Neural progenitor cell (in vitro differentiated cells): ENCODE results near the gene SERPINI1. TPM values are rescaled to one million over a fixed set of nuclear protein-coding genes. Genes with fewer than 3 reads are reported as not detected.
A peak's percentile ranks its signal among the peaks of the same experiment; 100 is the strongest.

Experiments
- DNase-seq: peaks from one replicate; pipeline ENCODE4 v3.0.0-alpha.2; 2016; ENCODE audit warnings: low spot score
- H2AFZ ChIP-seq: fragments of 200-600 bp; sonication (generic); replicated peaks from 2 replicates; pipeline ENCODE4 v1.6.1; 2016; ENCODE audit warnings: antibody characterized with exemption
- H3F3A ChIP-seq: fragments of 200-600 bp; sonication (generic); 2 replicates; pipeline ENCODE4 v1.6.1; 2016; ENCODE audit warnings: antibody characterized with exemption, low read depth
- H3K27ac ChIP-seq: fragments of 200-600 bp; sonication (generic); 2 replicates; pipeline ENCODE4 v1.5.1; 2016; ENCODE audit warnings: mild to moderate bottlenecking
- H3K27me3 ChIP-seq: fragments of 200-600 bp; sonication (generic); 2 replicates; pipeline ENCODE4 v1.6.1; 2016; ENCODE audit warnings: mild to moderate bottlenecking, moderate library complexity
- H3K36me3 ChIP-seq: fragments of 200-600 bp; sonication (generic); 2 replicates; pipeline ENCODE4 v1.5.1; 2016
- H3K4me1 ChIP-seq: fragments of 200-600 bp; sonication (generic); 2 replicates; pipeline ENCODE4 v1.6.1; 2016; ENCODE audit warnings: mixed run types
- H3K4me2 ChIP-seq: fragments of 200-600 bp; sonication (generic); 2 replicates; pipeline ENCODE4 v1.6.1; 2016
- H3K4me3 ChIP-seq: fragments of 200-600 bp; sonication (generic); 2 replicates; pipeline ENCODE4 v1.5.1; 2016
- H3K79me2 ChIP-seq: fragments of 200-600 bp; sonication (generic); 2 replicates; pipeline ENCODE4 v1.6.1; 2016; ENCODE audit warnings: low read depth
- H3K9ac ChIP-seq: fragments of 200-600 bp; sonication (generic); 2 replicates; pipeline ENCODE4 v1.6.1; 2016
- H3K9me3 ChIP-seq: fragments of 200-600 bp; sonication (generic); 2 replicates; pipeline ENCODE4 v1.5.1; 2016; ENCODE audit warnings: low read depth
- H4K20me1 ChIP-seq: fragments of 200-600 bp; sonication (generic); 2 replicates; pipeline ENCODE4 v1.6.1; 2016; ENCODE audit warnings: low read depth
- H3K27ac Mint-ChIP-seq: 3 replicates; pipeline ENCODE4 v1.8.0; 2021; ENCODE audit warnings: mixed read lengths
- H3K27me3 Mint-ChIP-seq: 2 replicates; pipeline ENCODE4 v1.8.0; 2022; ENCODE audit warnings: low read depth, mild to moderate bottlenecking, inconsistent platforms, moderate library complexity, mixed read lengths; ENCODE audit not compliant: insufficient read depth
- H3K36me3 Mint-ChIP-seq: 3 replicates; pipeline ENCODE4 v1.8.0; 2021; ENCODE audit warnings: mixed read lengths
- H3K4me1 Mint-ChIP-seq: 3 replicates; pipeline ENCODE4 v1.8.0; 2021; ENCODE audit warnings: mixed read lengths
- H3K4me3 Mint-ChIP-seq: 3 replicates; pipeline ENCODE4 v1.8.0; 2021; ENCODE audit warnings: mild to moderate bottlenecking, moderate library complexity, mixed read lengths
- H3K9me3 Mint-ChIP-seq: 3 replicates; pipeline ENCODE4 v1.8.0; 2020; ENCODE audit warnings: mixed read lengths
- CTCF ChIP-seq: fragments of 200-600 bp; sonication (generic); IDR thresholded peaks from 2 replicates; pipeline ENCODE4 v1.5.1; 2017; ENCODE audit warnings: antibody characterized with exemption, mild to moderate bottlenecking
- EZH2 ChIP-seq: fragments of 200-600 bp; sonication (generic); IDR thresholded peaks from 2 replicates; pipeline ENCODE4 v1.6.1; 2017; ENCODE audit warnings: antibody characterized with exemption, mild to moderate bottlenecking, moderate library complexity
- EZH2phosphoT487 ChIP-seq: fragments of 200-600 bp; sonication (generic); IDR thresholded peaks from 2 replicates; pipeline ENCODE4 v1.6.1; 2017; ENCODE audit warnings: antibody characterized with exemption
- total RNA-seq: library from RNA; depleted of rRNA; stranded (reverse); fragments of >200 nt; gene quantifications from 2 replicates; pipeline ENCODE4 v1.2.3, GENCODE V29; 2015; ENCODE audit warnings: low replicate concordance

Gene SERPINI1
- total RNA-seq, 1 donor from 2014 or later = 8.9 TPM

GRCh38 chr3:167867981-167868380 lies 132.5 kb downstream of the SERPINI1 start:
- H3K9me3 ChIP-seq = no peaks in the 10 kb centered on the region
- H3K36me3 Mint-ChIP-seq = no peaks in the 10 kb centered on the region
- TF ChIP-seq EZH2phosphoT487 = no peak
- TF ChIP-seq CTCF = no peak
- no peak for TF ChIP-seq EZH2
- H3K27ac Mint-ChIP-seq = no peak overlapping the region
- H3K79me2 ChIP-seq = no peaks in the 10 kb centered on the region
- no peak overlapping the region for H3K4me3 Mint-ChIP-seq
- no peaks in the 10 kb centered on the region for H4K20me1 ChIP-seq
- no peaks in the 10 kb centered on the region for H3K4me1 ChIP-seq
- no peak overlapping the region for H3K4me2 ChIP-seq
- no peaks in the 10 kb centered on the region for H3K27me3 ChIP-seq
- H3K4me3 ChIP-seq = no peak overlapping the region
- no peaks in the 10 kb centered on the region for H3K4me1 Mint-ChIP-seq
- no peaks in the 10 kb centered on the region for H3F3A ChIP-seq
- H3K9ac ChIP-seq = no peak overlapping the region
- no peaks in the 10 kb centered on the region for H3K36me3 ChIP-seq
- H3K9me3 Mint-ChIP-seq = peaks cover 3% of the 10 kb centered on the region
- H3K27me3 Mint-ChIP-seq = peaks cover 2% of the 10 kb centered on the region
- H3K27ac ChIP-seq = no peak overlapping the region
- no peak overlapping the region for H2AFZ ChIP-seq
- DNase-seq = no peak

DNA sequence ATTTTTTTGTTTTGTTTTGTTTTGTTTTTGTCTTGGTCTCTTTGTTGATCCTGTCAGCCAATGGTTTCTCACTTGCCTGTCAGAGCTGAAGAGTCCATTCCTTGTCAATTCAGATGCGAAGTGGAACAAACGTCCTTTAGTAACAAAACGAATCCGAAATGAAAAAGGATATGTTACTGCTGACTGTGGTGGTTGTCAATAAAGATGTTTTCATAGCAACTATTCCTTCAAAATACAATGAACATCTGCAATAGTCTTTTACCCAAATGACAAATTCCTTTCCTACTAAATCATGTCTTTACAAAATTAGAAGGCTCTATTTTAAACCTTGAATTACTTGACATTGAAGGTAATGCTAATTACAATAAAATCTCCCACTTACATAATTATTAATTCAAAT lies 134.7 kb downstream of the SERPINI1 start:
- Histone ChIP-seq H3K4me3 (no peak overlapping the region), H3K4me1 (peaks cover 7% of the 10 kb centered on the region), H3K9ac (no peak overlapping the region), H3K36me3 (no peaks in the 10 kb centered on the region), H3K4me2 (no peak overlapping the region), H3F3A (no peaks in the 10 kb centered on the region), H2AFZ (peak overlapping the region; percentile 40), H3K27ac (no peak overlapping the region), H3K27me3 (no peaks in the 10 kb centered on the region), H3K9me3 (no peaks in the 10 kb centered on the region), H3K79me2 (no peaks in the 10 kb centered on the region), H4K20me1 (no peaks in the 10 kb centered on the region)
- Mint-ChIP-seq H3K36me3 (no peaks in the 10 kb centered on the region), H3K9me3 (no peaks in the 10 kb centered on the region), H3K27me3 (no peaks in the 10 kb centered on the region), H3K4me3 (no peak overlapping the region), H3K4me1 (peaks cover 5% of the 10 kb centered on the region), H3K27ac (no peak overlapping the region)
- TF ChIP-seq CTCF (no peak), EZH2 (no peak), EZH2phosphoT487 (no peak)
- DNase-seq = no peak

- DNase-seq = no peak
- H3K27ac ChIP-seq = no peak overlapping the region
- H3K27ac Mint-ChIP-seq = no peak overlapping the region
- no peaks in the 10 kb centered on the region for H3K36me3 Mint-ChIP-seq
- H3K36me3 ChIP-seq = no peaks in the 10 kb centered on the region
- H3K9ac ChIP-seq = no peak overlapping the region
- H3K4me1 Mint-ChIP-seq = peaks cover 5% of the 10 kb centered on the region
- H3K4me3 Mint-ChIP-seq = no peak overlapping the region
- no peaks in the 10 kb centered on the region for H3K9me3 ChIP-seq
- no peaks in the 10 kb centered on the region for H3K27me3 Mint-ChIP-seq
- no peak overlapping the region for H2AFZ ChIP-seq
- H4K20me1 ChIP-seq = no peaks in the 10 kb centered on the region
- no peaks in the 10 kb centered on the region for H3K79me2 ChIP-seq
- H3K27me3 ChIP-seq = no peaks in the 10 kb centered on the region
- TF ChIP-seq EZH2phosphoT487 (no peak), EZH2 (no peak), CTCF (no peak)
- H3K4me2 ChIP-seq = no peak overlapping the region
- H3K9me3 Mint-ChIP-seq = no peaks in the 10 kb centered on the region
- peaks cover 7% of the 10 kb centered on the region for H3K4me1 ChIP-seq
- H3F3A ChIP-seq = no peaks in the 10 kb centered on the region
- H3K4me3 ChIP-seq = no peak overlapping the region
These were observed 135.2 kb downstream of the SERPINI1 start for GRCh38 chr3:167870759-167871158.

- Histone ChIP-seq H3K9ac (no peak overlapping the region), H2AFZ (peak overlapping the region; percentile 38), H3K79me2 (no peaks in the 10 kb centered on the region), H3K27ac (no peak overlapping the region), H3F3A (no peaks in the 10 kb centered on the region), H3K4me1 (peaks cover 7% of the 10 kb centered on the region), H3K4me2 (no peak overlapping the region), H4K20me1 (no peaks in the 10 kb centered on the region), H3K27me3 (no peaks in the 10 kb centered on the region), H3K9me3 (no peaks in the 10 kb centered on the region), H3K4me3 (no peak overlapping the region), H3K36me3 (no peaks in the 10 kb centered on the region)
- DNase-seq = no peak
- H3K4me1 Mint-ChIP-seq = peaks cover 5% of the 10 kb centered on the region
- TF ChIP-seq EZH2phosphoT487 (no peak), EZH2 (no peak), CTCF (no peak)
- H3K9me3 Mint-ChIP-seq = no peaks in the 10 kb centered on the region
- H3K4me3 Mint-ChIP-seq = no peak overlapping the region
- no peaks in the 10 kb centered on the region for H3K36me3 Mint-ChIP-seq
- no peaks in the 10 kb centered on the region for H3K27me3 Mint-ChIP-seq
- no peak overlapping the region for H3K27ac Mint-ChIP-seq
These were observed 136.5 kb downstream of the SERPINI1 start for GRCh38 chr3:167872032-167872431.
